Skin of body (tissue), 2 donors: ENCODE data around the gene KISS1R. TPM values are rescaled to one million over a fixed set of nuclear protein-coding genes. Genes with fewer than 3 reads are reported as not detected.
"Not testable (repeated sequence)": the region's sequence is repeated elsewhere in the genome, so short reads cannot be mapped to it uniquely, and the experiment has no call there.

Source experiments
- DNase-seq: peaks from one replicate; lab custom pipeline; 2025; lab: John Stamatoyannopoulos, UW
- total RNA-seq: library from RNA; depleted of rRNA; stranded (reverse); fragments of >200 nt; gene quantifications from one replicate; pipeline ENCODE4 v1.2.3, GENCODE V29; 2014

KISS1R gene
- not detected for total RNA-seq

GRCh38 chr19:917323-918151, at the start of gene KISS1R:
Gene KISS1R (plus strand): TSS chr19:917333. CDS start chr19:917503, 170 bp downstream.
- DNase-seq: no peak

DNA sequence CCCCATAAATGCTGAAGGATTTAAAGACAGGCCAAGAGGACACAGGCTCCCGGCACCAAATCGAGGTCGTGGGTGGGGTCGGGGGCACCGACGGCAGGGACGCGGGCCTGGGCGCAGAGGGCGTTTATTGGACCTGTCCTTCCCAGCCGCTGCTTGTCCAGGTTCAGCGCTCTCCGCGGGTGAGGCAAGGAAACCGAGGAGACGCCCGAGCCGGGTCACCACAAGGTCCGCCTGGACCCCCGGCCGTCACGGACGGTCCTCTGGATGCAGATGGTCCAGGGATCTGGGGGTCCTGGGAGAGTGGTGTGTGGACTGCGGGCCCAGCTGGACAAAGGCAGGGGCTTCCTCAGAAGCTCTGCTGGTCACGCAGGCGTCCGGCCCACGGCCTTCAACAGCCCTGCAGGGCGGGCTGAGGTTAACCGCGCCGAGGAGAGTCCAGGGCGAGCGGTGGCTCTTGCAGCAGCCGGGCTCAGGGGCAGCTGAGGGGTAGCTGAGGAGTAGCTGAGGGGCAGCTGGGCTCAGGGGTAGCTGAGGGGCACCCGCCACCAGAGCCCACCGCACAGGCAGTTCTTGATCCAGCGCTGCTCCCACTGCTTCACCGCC, 49.2 kb upstream of the KISS1R start:
- no peak for DNase-seq

- DNase-seq: no peak
Observed at GRCh38 chr19:868458-869244, 48.5 kb upstream of the KISS1R start.

DNA sequence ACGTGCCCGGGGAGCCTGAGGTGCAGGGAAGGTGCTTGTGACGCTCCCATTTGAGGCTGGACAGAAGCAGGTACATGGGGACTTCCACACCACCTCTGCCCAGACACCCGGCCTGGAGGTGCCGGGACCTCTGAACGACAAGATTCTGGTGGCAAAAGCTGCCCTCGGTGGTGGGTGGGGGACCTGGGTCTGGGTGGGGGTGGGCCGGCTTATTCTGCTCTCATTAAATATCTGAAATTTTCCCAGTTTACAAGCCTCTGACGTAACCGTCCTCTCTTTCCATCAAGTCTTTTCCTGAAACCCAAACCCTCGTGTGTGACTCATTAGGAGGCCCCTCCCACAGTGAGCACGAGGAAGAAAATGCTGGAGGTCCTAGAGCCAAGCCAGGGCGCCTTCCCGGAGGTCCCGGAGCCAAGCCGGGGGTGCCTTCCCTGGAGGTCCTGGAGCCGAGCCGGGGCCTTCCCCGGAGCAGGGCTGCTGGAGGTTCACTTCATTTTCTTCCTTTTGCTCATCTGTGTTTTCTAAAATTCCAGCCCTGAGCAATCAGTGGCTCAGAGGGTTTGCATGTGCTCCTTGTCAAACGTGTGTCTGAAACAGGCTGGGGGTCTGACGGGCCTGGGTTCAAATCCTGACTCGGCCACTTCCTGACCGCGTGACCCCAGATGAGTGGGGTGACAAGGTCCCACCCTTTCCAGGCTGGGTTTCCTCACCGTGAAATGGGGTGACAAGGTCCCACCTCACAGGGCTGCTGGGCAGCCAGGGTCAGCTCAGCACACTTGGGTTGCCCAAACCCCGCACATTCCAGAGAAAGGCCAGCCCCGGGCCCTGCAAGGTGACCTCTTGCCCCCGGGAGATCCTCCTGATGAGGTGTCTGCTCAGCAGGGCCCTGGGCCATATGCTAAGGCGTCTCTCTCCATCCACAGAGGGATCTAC, 47.6 kb upstream of the KISS1R start:
- no peak for DNase-seq

GRCh38 chr19:870314-870713, 46.8 kb upstream of the KISS1R start:
- no peak for DNase-seq

GRCh38 chr19:870963-871401, 46.2 kb upstream of the KISS1R start:
- DNase-seq: no peak

DNA sequence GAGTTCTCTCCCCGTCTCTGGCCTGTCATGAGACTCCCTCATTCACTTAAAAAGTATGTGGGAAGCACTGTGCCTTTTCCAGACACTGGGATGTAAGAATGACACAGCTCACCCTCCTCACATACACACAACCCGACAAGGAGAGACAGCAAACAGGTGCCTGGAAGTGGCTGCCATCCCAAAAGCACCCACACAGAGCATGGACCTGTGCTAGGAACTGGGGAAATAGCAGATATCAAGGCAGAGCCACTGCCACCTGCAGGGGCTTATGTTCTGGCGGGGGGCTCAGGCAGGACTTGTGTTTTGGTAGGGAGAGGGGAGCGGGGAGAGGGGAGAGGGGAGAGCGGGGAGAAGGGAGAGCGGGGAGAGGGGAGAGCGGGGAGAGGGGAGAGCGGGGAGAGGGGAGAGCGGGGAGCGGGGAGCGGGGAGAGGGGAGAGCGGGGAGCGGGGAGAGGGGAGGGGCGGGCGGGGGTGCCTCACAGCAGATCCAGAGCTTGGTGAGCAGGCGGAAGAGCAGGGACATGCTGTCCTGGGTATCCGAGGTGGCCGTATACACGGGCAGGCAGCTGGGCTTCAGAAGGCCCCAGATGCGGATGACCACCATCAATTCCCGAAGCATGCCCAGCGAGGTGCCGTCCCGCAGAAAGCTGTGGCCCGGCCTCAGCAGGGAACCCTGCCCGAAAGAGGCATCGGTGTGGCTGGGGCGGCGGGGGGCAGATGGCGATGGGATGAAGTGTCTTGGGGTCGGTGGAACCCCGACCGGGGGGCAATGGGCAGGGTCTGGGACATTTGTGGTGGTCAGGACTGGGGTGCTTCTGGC, 45.5 kb upstream of the KISS1R start:
- no peak for DNase-seq

DNA sequence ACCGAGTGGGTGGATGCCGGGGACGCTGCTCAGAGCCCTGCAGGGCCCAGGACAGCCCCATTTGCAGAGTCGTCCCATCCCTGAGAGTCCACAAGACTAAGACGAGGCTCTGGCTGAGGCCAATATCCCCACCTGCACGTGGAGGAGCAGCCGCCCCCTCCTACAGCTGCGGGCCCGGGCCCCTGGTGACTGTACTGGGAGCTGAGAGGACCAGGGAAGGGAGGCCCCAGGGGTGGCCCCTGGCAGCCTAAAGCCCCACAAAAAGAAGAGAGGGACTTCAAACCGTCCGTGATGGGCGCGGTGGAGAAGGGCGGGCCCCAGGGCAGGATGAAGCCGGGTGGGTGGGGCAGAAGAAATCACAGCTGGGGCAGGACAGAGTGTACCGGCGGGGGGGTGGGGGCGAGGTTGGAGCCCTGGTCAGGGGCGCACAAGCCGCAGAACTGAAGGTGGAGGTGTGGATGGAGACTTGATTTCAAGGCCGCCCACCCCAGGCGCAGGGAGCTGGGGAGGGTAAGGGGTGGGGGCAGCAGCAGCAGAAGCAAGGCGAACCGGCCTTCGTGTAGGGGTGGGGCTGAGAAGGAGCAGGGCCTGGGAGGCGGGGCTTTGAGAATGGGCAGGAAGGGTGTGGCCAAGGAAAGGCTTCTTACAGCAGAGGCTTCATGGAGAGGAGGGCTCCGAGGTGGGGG, 44.7 kb upstream of the KISS1R start:
- DNase-seq: no peak

- no peak for DNase-seq
Observed at GRCh38 chr19:873084-873483, 44.0 kb upstream of the KISS1R start.

GRCh38 chr19:873561-874041, 43.5 kb upstream of the KISS1R start:
- no peak for DNase-seq

GRCh38 chr19:875265-875879, 41.8 kb upstream of the KISS1R start:
- no peak for DNase-seq

DNA sequence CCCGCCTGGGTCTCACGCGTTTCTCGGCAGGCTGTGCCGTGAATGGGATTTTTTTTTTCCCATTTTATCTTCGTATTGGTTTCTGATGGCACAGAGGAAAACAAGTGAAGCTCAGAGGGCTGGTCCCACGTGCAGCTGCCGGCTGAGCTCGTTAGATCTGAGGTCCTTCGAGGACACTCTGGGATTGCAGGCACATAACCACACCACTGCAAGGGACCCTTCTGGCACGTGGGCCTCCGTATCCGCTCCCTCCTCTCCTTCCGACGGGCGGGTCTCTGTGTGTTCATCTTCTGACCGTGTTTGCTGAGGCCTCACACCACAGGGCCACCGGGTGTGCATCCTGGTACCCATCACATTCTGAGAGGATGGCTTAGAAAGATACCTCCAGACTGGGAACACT, 41.0 kb upstream of the KISS1R start:
- no peak for DNase-seq

GRCh38 chr19:876780-877314, 40.3 kb upstream of the KISS1R start:
- DNase-seq: no peak

GRCh38 chr19:877992-878660, 39.0 kb upstream of the KISS1R start:
- DNase-seq: not testable (repeated sequence)

DNA sequence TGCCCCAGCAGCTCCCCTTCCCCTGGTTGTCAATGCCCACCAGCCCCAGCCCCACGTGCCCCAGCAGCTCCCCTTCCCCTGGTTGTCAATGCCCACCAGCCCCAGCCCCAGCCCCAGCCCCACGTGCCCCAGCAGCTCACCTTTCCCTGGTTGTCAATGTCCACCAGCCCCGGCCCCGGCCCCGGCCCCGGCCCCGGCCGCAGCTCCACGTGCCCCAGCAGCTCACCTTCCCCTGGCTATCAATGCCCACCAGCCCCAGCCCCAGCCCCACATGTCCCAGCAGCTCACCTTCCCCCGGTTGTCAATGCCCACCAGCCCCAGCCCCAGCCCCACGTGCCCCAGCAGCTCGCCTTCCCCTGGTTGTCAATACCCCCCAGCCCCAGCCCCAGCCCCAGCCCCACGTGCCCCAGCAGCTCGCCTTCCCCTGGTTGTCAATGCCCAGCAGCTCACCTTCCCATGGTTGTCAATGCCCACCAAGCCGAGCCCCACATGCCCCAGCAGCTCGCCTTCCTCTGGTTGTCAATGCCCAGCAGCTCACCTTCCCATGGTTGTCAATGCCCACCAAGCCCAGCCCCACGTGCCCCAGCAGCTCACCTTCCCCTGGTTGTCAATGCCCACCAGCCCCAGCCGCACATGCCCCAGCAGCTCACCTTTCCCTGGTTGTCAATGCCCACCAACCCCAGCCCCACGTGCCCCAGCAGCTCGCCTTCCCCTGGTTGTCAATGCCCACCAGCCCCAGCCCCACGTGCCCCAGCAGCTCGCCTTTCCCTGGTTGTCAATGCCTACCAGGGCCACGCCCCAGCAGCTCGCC, 38.2 kb upstream of the KISS1R start:
- DNase-seq: not testable (repeated sequence)

- no peak for DNase-seq
Observed at GRCh38 chr19:879711-880438, 37.3 kb upstream of the KISS1R start.
